ENCODE measurements around the gene EIF1AX.

DNA sequence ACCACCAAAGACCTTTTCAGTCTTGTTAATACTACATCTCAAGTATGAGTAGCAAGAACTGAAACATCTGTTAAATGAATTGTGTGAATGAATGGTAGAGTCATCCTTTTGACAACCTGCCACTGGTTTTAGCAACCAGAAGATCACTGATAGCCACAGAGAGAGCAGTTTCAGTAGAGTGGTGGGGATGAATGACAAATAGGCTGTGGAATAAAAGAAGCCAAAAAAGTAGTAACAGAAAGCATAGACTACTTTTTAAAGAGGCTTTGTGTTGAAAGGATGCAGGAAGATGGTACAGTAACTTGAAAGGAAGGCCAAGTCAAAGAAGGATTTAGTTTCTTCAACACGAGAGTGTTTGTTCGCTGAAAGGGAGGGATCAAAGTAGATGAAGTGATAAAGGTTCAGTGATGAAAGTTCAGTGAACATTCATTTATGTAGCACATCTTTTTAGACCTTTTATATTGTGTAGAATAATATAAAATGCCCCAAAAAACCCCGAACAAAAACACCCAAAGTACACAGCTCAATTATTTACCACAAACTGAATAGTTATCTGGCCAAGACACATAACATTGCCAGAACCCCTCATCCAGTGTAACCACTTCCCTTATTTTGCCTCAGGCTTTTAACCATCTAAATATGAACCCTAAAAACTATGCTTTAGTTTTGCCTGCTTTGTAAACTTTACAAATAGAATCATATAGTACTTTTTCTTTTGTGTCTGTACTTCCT is 40.1 kb upstream of the EIF1AX start:
- TF ChIP-seq TAF1 (IDR thresholded peaks at IDR 0.05; ENCODE audit: low read depth) (no peak), EZH2 (IDR thresholded peaks at IDR 0.05; ENCODE audit: borderline replicate concordance, insufficient read depth, low read length, poor library complexity, severe bottlenecking) (no peak), MXI1 (conservative IDR thresholded peaks at IDR 0.05; ENCODE audit: poor library complexity, severe bottlenecking) (no peak)
- TF ChIP-seq, protein P1, sequence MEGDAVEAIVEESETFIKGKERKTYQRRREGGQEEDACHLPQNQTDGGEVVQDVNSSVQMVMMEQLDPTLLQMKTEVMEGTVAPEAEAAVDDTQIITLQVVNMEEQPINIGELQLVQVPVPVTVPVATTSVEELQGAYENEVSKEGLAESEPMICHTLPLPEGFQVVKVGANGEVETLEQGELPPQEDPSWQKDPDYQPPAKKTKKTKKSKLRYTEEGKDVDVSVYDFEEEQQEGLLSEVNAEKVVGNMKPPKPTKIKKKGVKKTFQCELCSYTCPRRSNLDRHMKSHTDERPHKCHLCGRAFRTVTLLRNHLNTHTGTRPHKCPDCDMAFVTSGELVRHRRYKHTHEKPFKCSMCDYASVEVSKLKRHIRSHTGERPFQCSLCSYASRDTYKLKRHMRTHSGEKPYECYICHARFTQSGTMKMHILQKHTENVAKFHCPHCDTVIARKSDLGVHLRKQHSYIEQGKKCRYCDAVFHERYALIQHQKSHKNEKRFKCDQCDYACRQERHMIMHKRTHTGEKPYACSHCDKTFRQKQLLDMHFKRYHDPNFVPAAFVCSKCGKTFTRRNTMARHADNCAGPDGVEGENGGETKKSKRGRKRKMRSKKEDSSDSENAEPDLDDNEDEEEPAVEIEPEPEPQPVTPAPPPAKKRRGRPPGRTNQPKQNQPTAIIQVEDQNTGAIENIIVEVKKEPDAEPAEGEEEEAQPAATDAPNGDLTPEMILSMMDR (IDR thresholded peaks at IDR 0.05; ENCODE audit: poor library complexity, severe bottlenecking) = no peak
